Hindlimb muscle (tissue), 1 donor: Measurements from ENCODE around the gene CYP2F1. TPM values are rescaled to one million over a fixed set of nuclear protein-coding genes. Genes with fewer than 3 reads are reported as not detected.
"Not testable (repeated sequence)": the region's sequence is repeated elsewhere in the genome, so short reads cannot be mapped to it uniquely, and the experiment has no call there.

Experiments used
- DNase-seq: peaks from one replicate; pipeline ENCODE4 v3.0.0-alpha.2; 2013
- polyA plus RNA-seq: library from polyadenylated mRNA; unstranded; fragments of 120-200 nt; gene quantifications from one replicate; pipeline ENCODE4 v1.2.1, GENCODE V29; 2013; ENCODE audit not compliant: insufficient read length

CYP2F1 gene
- not detected for polyA plus RNA-seq

- DNase-seq, result no peak
Measured at GRCh38 chr19:41114132-41114531, at the start of gene CYP2F1. Gene CYP2F1, plus strand, starts transcription at chr19:41114432. Its CDS starts 1,757 bp downstream, at chr19:41116189.

GRCh38 chr19:41064974-41065569 lies 49.2 kb upstream of the CYP2F1 start:
- no peak for DNase-seq

- DNase-seq, result no peak
Measured at GRCh38 chr19:41076286-41076685, 37.9 kb upstream of the CYP2F1 start.

DNA sequence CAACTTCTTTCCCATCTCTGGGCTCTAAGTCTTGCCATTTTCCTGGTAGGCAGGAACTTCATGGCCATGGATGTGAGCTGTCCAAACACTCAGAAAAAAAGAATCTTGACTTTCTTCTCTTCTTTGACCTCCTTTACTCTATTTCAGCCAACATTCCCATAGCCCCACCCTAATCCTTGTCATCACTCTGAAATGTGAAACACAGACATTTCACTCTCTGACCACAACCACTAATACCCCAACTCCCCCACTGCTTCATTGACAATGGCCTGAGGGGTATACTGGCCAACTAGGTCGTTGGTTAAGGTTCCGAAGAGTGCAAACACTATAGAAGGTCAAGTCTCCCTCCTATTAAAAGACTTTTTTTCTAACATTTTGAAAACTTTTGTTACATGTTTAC lies 30.7 kb upstream of the CYP2F1 start:
- no peak for DNase-seq

GRCh38 chr19:41085748-41086415 lies 28.4 kb upstream of the CYP2F1 start:
- DNase-seq, result no peak

DNA sequence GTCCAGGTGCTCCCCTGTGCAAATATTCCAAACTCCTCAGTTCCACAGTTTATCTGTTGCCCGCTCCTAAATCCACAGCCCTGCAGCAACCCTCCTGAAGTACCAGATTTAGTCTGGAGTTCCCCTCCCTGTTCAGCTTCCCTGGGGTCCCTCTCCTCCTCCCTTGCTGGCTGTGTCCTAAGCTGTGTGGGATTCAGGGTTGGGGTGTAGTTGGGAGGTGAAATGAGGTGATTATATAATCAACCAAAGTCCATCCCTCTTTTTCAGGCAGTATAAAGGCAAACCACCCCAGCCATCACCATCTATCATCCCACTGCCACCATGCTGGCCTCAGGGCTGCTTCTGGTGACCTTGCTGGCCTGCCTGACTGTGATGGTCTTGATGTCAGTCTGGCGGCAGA lies 26.1 kb upstream of the CYP2F1 start, which contains the start of gene CYP2A13:
TSS of gene CYP2A13 (plus strand) at position 301 of the 400 bp plus-strand sequence. CDS start at position 322, 21 bp downstream.
- DNase-seq, result no peak

- no peak for DNase-seq
Measured at GRCh38 chr19:41089959-41090358, 24.3 kb upstream of the CYP2F1 start.

- DNase-seq, result no peak
Measured at GRCh38 chr19:41095703-41096102, 18.5 kb upstream of the CYP2F1 start.

GRCh38 chr19:41096353-41096752 lies 17.9 kb upstream of the CYP2F1 start:
- no peak for DNase-seq

- DNase-seq, result no peak
Measured at GRCh38 chr19:41097302-41097701, 16.9 kb upstream of the CYP2F1 start.

- DNase-seq, result no peak
Measured at GRCh38 chr19:41098762-41099161, 15.5 kb upstream of the CYP2F1 start.

- DNase-seq, result not testable (repeated sequence)
Measured at GRCh38 chr19:41102210-41102609, 12.0 kb upstream of the CYP2F1 start.

GRCh38 chr19:41106177-41106576 lies 8.1 kb upstream of the CYP2F1 start:
- no peak for DNase-seq

- DNase-seq, result no peak
Measured at GRCh38 chr19:41111296-41111695, 2.9 kb upstream of the CYP2F1 start.

DNA sequence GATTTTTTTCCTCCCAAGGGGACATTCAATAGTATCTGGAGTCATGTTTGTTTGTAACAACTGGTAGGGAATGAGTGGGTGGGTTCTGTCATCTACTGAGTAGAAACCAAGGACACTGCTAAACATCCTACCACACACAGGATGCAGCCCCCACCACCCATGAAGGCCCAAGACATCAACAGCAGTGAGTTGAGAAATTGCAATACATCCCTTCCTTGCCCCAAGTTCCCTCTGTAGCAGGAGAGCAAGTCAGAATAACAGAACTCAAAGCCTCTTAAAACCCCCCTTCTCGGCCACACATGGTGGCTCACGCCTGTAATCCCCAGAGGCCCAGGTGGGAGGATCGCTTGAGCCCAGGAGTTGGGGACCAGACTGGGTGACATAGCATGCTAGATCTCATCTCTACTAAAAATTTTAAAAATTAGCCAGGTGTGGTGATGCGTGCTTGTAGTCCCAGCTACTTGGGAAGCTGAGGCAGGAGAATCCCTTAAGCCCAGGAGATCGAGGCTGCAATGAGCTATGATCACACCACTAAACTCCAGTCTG lies 2.4 kb upstream of the CYP2F1 start:
- DNase-seq, result no peak

DNA sequence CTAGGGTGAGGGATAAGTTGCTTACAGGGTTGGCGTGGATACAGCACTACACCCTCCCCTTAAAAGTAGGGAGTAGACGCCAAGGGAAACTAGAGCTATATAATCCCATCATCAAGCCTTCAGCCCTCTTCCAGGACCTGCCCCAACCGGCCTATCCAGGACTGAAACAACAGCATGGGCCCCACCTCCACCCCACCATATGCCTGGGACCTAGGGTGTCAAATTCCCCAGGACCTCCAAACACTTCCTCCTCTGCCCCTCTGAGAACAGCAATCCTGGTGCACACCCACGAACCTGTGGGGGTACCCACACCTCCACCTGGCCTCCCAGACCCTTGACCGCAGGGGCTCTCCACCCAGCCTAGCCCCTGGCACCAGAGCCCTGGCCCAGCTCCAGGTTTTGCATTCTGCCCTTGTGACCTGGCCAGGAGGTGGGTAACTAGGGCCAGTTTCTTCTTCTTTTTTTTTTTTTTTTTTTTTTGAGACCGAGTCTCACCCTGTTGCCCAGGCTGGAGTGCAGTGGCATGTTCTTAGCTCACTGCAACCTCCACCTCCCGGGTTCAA lies 1.4 kb upstream of the CYP2F1 start:
- DNase-seq, result no peak

GRCh38 chr19:41116261-41116660 lies 2.0 kb downstream of the CYP2F1 start:
- DNase-seq, result no peak

DNA sequence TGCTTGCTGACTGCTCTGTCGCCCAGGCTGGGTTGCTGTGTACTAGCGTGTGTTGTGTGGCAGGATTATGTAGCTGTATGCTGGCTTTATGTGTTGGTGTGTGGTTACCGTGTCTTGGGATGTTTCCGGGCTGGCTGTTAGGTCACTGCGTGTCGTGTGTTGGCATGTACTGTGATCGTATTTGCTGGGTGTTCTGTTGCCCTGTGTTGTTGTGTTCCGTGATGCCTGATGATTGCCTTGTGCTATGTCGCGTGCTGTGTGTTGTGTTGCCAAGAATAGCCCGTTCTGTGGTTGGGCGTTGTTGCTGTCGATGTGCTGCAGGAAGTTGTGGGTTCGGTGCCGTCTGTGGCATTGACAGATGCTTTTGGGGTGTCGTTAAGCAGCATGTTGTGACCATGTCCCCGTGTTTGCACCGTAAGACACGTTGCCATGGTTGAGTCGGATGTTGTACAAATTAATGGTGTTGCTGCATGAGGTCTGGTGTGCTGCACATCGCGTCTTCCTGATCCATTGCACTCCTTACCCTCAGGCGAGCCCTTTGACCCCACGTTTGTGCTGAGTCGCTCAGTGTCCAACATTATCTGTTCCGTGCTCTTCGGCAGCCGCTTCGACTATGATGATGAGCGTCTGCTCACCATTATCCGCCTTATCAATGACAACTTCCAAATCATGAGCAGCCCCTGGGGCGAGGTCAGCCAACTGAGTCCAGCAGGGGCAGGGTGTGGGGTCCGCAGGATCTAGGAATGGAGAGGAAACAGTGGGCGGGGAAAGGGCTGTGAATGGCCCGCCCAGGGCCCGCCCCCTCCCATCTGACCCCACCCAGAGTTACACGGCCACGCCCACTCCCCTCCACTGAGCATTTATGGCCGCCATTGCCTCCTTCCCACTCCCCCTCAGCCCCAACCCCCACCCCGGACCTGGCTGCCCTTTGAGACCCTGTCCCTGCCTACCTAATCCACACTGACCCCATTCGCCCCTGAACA lies 7.0 kb downstream of the CYP2F1 start:
- not testable (repeated sequence) for DNase-seq

GRCh38 chr19:41122846-41123245 lies 8.6 kb downstream of the CYP2F1 start:
- not testable (repeated sequence) for DNase-seq

DNA sequence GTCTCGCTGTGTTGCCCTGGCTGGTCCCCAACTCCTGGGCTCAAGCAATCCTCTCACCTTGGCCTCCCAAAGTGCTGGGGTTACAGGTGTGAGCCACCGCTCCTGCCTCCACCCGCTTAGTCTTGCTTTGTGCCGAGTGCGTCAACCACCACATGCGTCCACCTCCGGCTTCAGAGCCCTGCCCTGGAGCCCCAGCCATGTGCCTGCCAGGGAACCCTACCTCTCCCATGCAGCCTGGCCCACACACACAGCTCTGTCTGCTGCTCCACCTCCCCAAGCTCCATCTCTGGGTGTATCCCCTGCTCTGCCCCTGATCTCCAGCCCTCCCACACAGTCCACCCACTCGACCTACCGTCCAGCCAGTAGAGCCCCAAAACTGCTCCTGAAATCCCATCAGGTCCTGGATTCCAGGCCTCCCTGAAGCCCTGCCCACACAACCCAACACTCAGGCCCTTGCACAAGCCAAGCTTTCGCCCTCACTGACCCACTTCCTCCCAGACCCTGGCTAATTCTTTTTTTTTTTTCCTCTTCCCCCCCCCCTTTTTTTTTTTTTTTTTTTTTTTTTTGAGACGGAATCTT lies 9.6 kb downstream of the CYP2F1 start:
- no peak for DNase-seq

- not testable (repeated sequence) for DNase-seq
Measured at GRCh38 chr19:41126765-41127203, 12.6 kb downstream of the CYP2F1 start.

- not testable (repeated sequence) for DNase-seq
Measured at GRCh38 chr19:41127362-41127761, 13.1 kb downstream of the CYP2F1 start.
